Central memory CD4-positive, alpha-beta T cell (primary cell): ENCODE measurements around the gene TNFRSF19.

ENCODE experiments used
- DNase-seq: peaks from one replicate; pipeline ENCODE4 v3.0.0; 2022

The TNFRSF19 gene

DNA sequence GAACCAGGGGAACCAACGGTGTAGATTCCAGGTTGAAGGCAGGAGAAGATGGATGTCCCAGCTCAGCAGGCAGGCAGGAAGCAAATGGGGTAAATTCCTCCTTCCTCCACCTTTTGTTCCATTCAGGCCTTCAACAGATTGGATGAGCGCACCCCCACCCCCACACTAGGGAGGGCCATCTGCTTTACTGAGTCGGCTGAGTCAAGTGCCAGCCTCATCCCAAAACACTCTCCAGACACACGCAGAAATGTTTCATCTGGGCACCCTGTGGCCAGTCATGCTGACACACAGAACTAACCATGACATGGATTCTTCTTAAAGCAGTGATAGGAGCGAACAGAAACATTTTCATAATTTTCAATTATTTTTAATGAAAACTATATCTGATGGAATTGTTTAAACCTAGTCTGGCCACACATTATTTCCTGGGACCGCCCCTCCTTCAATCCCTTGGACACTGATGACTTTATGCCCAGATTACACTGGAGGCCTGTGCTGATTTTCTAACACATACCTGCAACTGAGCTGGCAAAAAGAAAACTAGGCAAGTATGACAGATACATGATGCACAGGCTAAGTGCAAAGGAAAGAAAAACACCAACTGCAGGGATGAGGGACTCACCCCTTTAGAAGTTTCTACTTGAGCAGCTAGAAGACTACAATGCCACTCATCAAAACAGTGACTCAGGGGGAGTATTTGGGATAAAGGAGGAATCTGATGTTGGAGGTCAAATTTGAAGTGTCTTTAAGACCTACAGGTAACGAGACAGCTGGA lies 154.2 kb downstream of the TNFRSF19 start:
- no peak for DNase-seq
